IMR-90 (cell line): ENCODE data around the gene CHST3. TPM values are rescaled to one million over a fixed set of nuclear protein-coding genes. Genes with fewer than 3 reads are reported as not detected.

Source experiments
- ATAC-seq: fragments of 200-7000 bp; cut with Tn5 transposase; 2 replicates; pipeline ENCODE4 v1.9.1; 2020; ENCODE audit warnings: low read depth, mild to moderate bottlenecking, moderate library complexity
- BruUV-seq: library from RNA; stranded (reverse); fragments of 400-500 nt; replicated peaks from 2 replicates; lab custom pipeline; 2021; lab: Mats Ljungman, UMichigan
- CTCF ChIA-PET: fragments of 300-600 bp; formaldehyde crosslinking; extraction: SDS; loops from one replicate; lab custom pipeline; 2021; ENCODE audit warnings: antibody characterized with exemption; lab: Yijun Ruan, JAX
- POLR2A ChIA-PET: fragments of 300-600 bp; sonication (Branson Sonifier 250); formaldehyde crosslinking; loops from one replicate; lab custom pipeline; 2022; ENCODE audit warnings: antibody characterized with exemption; ENCODE audit not compliant: unreplicated experiment; lab: Charles Lee
- DNase-seq: peaks from one replicate; pipeline ENCODE4 v3.0.0; 2013
- H2AFZ ChIP-seq: replicated peaks from 2 replicates; pipeline ENCODE3; 2013; ENCODE audit warnings: low read length, mild to moderate bottlenecking; ENCODE audit not compliant: poor library complexity
- H2AK5ac ChIP-seq: 2 replicates; pipeline ENCODE4 v1.6.1; 2013; ENCODE audit warnings: low read depth, low read length, inconsistent platforms
- H2AK9ac ChIP-seq: replicated peaks from 2 replicates; pipeline ENCODE3; 2013; ENCODE audit warnings: mild to moderate bottlenecking, low read depth, low read length, moderate library complexity; ENCODE audit not compliant: poor library complexity
- H2BK120ac ChIP-seq: 2 replicates; pipeline ENCODE4 v1.6.1; 2013; ENCODE audit warnings: low read depth, low read length, inconsistent platforms
- H2BK15ac ChIP-seq: 3 replicates; pipeline ENCODE4 v1.6.1; 2013; ENCODE audit warnings: low read depth, low read length, inconsistent platforms
- H2BK20ac ChIP-seq: 2 replicates; pipeline ENCODE4 v1.6.1; 2013; ENCODE audit warnings: low read depth, mild to moderate bottlenecking, inconsistent platforms, low read length, moderate library complexity
- H2BK5ac ChIP-seq: 2 replicates; pipeline ENCODE4 v1.6.1; 2013; ENCODE audit warnings: mild to moderate bottlenecking, low read depth, low read length, inconsistent platforms; ENCODE audit not compliant: poor library complexity, severe bottlenecking
- H3K14ac ChIP-seq: replicated peaks from 2 replicates; pipeline ENCODE4 v1.6.1; 2013; ENCODE audit warnings: low read depth, low read length, inconsistent platforms
- H3K18ac ChIP-seq: 2 replicates; pipeline ENCODE4 v1.6.1; 2013; ENCODE audit warnings: low read depth, low read length, control low read depth
- H3K23ac ChIP-seq: 2 replicates; pipeline ENCODE4 v1.6.1; 2013; ENCODE audit warnings: low read depth, low read length, inconsistent platforms
- H3K27ac ChIP-seq: 2 replicates; pipeline ENCODE4 v1.5.1; 2013; ENCODE audit warnings: mild to moderate bottlenecking, control low read depth, low read length; ENCODE audit not compliant: insufficient read depth
- H3K27me3 ChIP-seq: 2 replicates; pipeline ENCODE4 v1.6.1; 2013; ENCODE audit warnings: low read length; ENCODE audit not compliant: control insufficient read depth, insufficient read depth
- H3K36me3 ChIP-seq: 2 replicates; pipeline ENCODE4 v1.6.1; 2013; ENCODE audit warnings: low read length, mixed read lengths; ENCODE audit not compliant: control insufficient read depth, insufficient read depth
- H3K4ac ChIP-seq: 2 replicates; pipeline ENCODE4 v1.6.1; 2013; ENCODE audit warnings: low read depth, low read length, inconsistent platforms
- H3K4me1 ChIP-seq: 2 replicates; pipeline ENCODE4 v1.6.1; 2013; ENCODE audit warnings: low read length, mixed read lengths; ENCODE audit not compliant: control insufficient read depth, insufficient read depth
- H3K4me2 ChIP-seq: 2 replicates; pipeline ENCODE4 v1.6.1; 2013; ENCODE audit warnings: low read depth, mild to moderate bottlenecking, control low read depth, low read length, moderate library complexity
- H3K4me3 ChIP-seq: 2 replicates; pipeline ENCODE4 v1.5.1; 2013; ENCODE audit warnings: low read depth, mild to moderate bottlenecking, control low read depth, low read length, moderate library complexity; ENCODE audit not compliant: insufficient read depth
- H3K56ac ChIP-seq: 2 replicates; pipeline ENCODE4 v1.6.1; 2013; ENCODE audit warnings: low read length, inconsistent platforms; ENCODE audit not compliant: insufficient read depth; ENCODE audit errors: extremely low read depth
- H3K79me1 ChIP-seq, 2 experiments: 2 replicates each; pipeline ENCODE4 v1.6.1; 2013; ENCODE audit warnings: low read length in 2 of 2, inconsistent platforms in 1 of 2, low read depth in 1 of 2
- H3K9ac ChIP-seq: 2 replicates; pipeline ENCODE4 v1.6.1; 2013; ENCODE audit warnings: low read depth, low read length, control low read depth
- H3K9me1 ChIP-seq: 2 replicates; pipeline ENCODE4 v1.6.1; 2013; ENCODE audit warnings: low read length, inconsistent platforms; ENCODE audit not compliant: insufficient read depth
- H3K9me3 ChIP-seq: 2 replicates; pipeline ENCODE4 v1.6.1; 2013; ENCODE audit warnings: low read length; ENCODE audit not compliant: control insufficient read depth, insufficient read depth
- H4K20me1 ChIP-seq: 2 replicates; pipeline ENCODE4 v1.6.1; 2013; ENCODE audit warnings: low read length, inconsistent platforms; ENCODE audit not compliant: insufficient read depth
- H4K5ac ChIP-seq: 2 replicates; pipeline ENCODE4 v1.6.1; 2013; ENCODE audit warnings: mild to moderate bottlenecking, low read depth, low read length, control low read depth
- H4K8ac ChIP-seq, 2 experiments: 2 replicates each; pipeline ENCODE4 v1.6.1; 2013; ENCODE audit warnings: low read depth in 2 of 2, low read length in 2 of 2, control low read depth in 1 of 2, inconsistent platforms in 1 of 2
- H4K91ac ChIP-seq: 2 replicates; pipeline ENCODE4 v1.6.1; 2013; ENCODE audit warnings: low read depth, low read length, inconsistent platforms; ENCODE audit not compliant: insufficient read depth
- BHLHE40 ChIP-seq: fragments of 150-350 bp; IDR thresholded peaks from 2 replicates; pipeline ENCODE4 v1.6.1; 2016; ENCODE audit warnings: mild to moderate bottlenecking, low read depth, low read length
- CHD1 ChIP-seq: IDR thresholded peaks from 2 replicates; pipeline ENCODE4 v1.6.1; 2012; ENCODE audit warnings: low read depth, low read length, improper control_type of control experiment
- FOS ChIP-seq: fragments of 150-350 bp; IDR thresholded peaks from 2 replicates; pipeline ENCODE4 v1.6.1; 2016; ENCODE audit warnings: low read depth, low read length
- MAFK ChIP-seq: IDR thresholded peaks from 2 replicates; pipeline ENCODE4 v1.6.1; 2012; ENCODE audit warnings: low read depth, low read length, improper control_type of control experiment
- MAZ ChIP-seq: IDR thresholded peaks from 2 replicates; pipeline ENCODE4 v1.6.1; 2012; ENCODE audit warnings: low read depth, mild to moderate bottlenecking, low read length, improper control_type of control experiment, moderate library complexity, borderline replicate concordance
- MXI1 ChIP-seq: IDR thresholded peaks from 2 replicates; pipeline ENCODE4 v1.6.1; 2012; ENCODE audit warnings: low read depth, mild to moderate bottlenecking, low read length, moderate library complexity, borderline replicate concordance
- NFE2L2 ChIP-seq: fragments of 150-350 bp; IDR thresholded peaks from 2 replicates; pipeline ENCODE4 v1.6.1; 2016; ENCODE audit warnings: low read depth, mild to moderate bottlenecking, low read length
- POLR2A ChIP-seq: IDR thresholded peaks from 2 replicates; pipeline ENCODE4 v1.6.1; 2012; ENCODE audit warnings: mild to moderate bottlenecking, low read depth, low read length
- RAD21 ChIP-seq: IDR thresholded peaks from 2 replicates; pipeline ENCODE4 v1.6.1; 2012; ENCODE audit warnings: low read length, improper control_type of control experiment
- RFX5 ChIP-seq: IDR thresholded peaks from 2 replicates; pipeline ENCODE4 v1.8.0; 2012; ENCODE audit warnings: low read depth, mild to moderate bottlenecking, low read length, moderate library complexity
- SMC3 ChIP-seq: fragments of 150-350 bp; IDR thresholded peaks from 2 replicates; pipeline ENCODE4 v1.6.1; 2016; ENCODE audit warnings: low read depth, mild to moderate bottlenecking, antibody characterized with exemption, low read length, moderate library complexity
- WGBS, 2 experiments: methylation state at CpG; one replicate each; pipeline versions ENCODE4 v1.1.5 to v1.1.7; 2013; ENCODE audit warnings: missing lambda C conversion rate in 2 of 2; ENCODE audit not compliant: insufficient read length in 1 of 2; ENCODE audit errors: extremely low coverage in 2 of 2; 5-methylcytosine and 5-hydroxymethylcytosine counted together
- dilution Hi-C: fragments of 300-500 bp; cut with HindIII; formaldehyde crosslinking; loops from one replicate; pipeline ENCODE4 v1.14.3; 2018; ENCODE audit warnings: low sequenced_read_pairs; ENCODE audit not compliant: unreplicated experiment
- in situ Hi-C: fragments of 300-500 bp; cut with MboI; formaldehyde crosslinking; loops from 3 replicates; pipeline ENCODE4 v1.14.3; 2019; ENCODE audit warnings: low sequenced_read_pairs, inconsistent platforms, mixed read lengths
- intact Hi-C: fragments of 100-400 bp; cut with micrococcal nuclease; formaldehyde crosslinking; loops from 2 replicates; pipeline ENCODE4 v1.10.0; 2022
- polyA plus RNA-seq, 3 experiments: library from polyadenylated mRNA; depleted of rRNA; stranded (reverse); fragments of >200 nt; gene quantifications; 2 replicates each; pipeline ENCODE4 v1.2.3, GENCODE V29; 2012; ENCODE audit warnings: low replicate concordance in 1 of 3
- total RNA-seq: library from RNA; depleted of rRNA; stranded (reverse); fragments of >200 nt; gene quantifications from 2 replicates; pipeline ENCODE4 v1.2.3, GENCODE V29; 2012
- TF ChIP-seq, protein P1 (sequence below): fragments of 150-350 bp; IDR thresholded peaks from 2 replicates; pipeline ENCODE4 v1.6.1; 2017; ENCODE audit warnings: mild to moderate bottlenecking, antibody characterized with exemption, low read length, low read depth
- TF ChIP-seq, protein P2 (sequence below): conservative IDR thresholded peaks from 2 replicates; pipeline ENCODE4 v1.5.1; 2012; ENCODE audit warnings: mild to moderate bottlenecking, low read depth, low read length, improper control_type of control experiment
- TF ChIP-seq, protein P3 (sequence below): fragments of 150-350 bp; IDR thresholded peaks from 2 replicates; pipeline ENCODE4 v1.6.1; 2016; ENCODE audit warnings: low read depth, mild to moderate bottlenecking, low read length, moderate library complexity, borderline replicate concordance

The CHST3 gene
- total and polyA plus RNA-seq, 2 of the 4 experiments (the other 2 are of a cell fraction): 8.6 to 9.0 TPM

DNA sequence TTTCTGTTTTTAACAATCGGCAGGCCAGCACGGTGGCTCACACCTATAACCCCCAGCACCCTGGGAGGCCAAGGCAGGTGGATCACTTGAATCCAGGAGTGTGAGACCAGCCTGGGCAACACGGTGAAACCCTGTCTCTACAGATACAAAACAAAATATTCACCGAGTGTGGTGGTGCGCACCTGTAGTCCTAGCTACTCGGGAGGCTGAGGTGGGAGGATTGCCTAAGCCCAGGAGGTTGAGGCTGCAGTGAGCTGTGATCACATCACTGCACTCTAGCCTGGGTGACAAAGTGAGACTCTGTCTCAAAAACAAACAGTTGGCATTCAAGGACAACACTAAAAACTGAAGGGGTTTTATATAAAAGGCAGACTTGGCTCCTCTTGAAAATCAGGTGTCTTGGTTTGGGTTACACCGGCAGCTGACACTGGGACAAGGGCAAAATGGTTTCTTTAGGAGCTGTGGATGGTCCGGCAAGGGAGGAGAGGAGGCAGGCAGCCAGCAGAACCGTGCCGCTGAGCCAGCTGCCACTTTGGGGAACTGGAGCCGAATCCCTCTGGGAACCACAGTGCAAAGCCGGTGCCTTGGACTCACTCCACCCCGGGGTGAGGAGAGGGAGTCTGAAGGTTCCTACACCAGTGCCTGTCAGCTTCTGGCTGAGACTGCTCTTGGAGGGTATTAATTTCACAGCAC lies 52.6 kb downstream of the CHST3 start:
- no peak overlapping the region for H2AFZ ChIP-seq
- no peak for ATAC-seq
- no peak overlapping the region for H3K4me3 ChIP-seq
- no peaks in the 10 kb centered on the region; a peak in 1 of 4 replicates for H3K79me1 ChIP-seq
- H2BK120ac ChIP-seq: peak overlapping the region; percentile 11
- H3K14ac ChIP-seq: no peak overlapping the region
- H3K18ac ChIP-seq: no peak overlapping the region
- H3K56ac ChIP-seq: no peak overlapping the region
- no peak overlapping the region for H4K5ac ChIP-seq
- H3K4me1 ChIP-seq: peaks cover 14% of the 10 kb centered on the region
- H3K27me3 ChIP-seq: peaks cover 5% of the 10 kb centered on the region
- DNase-seq: no peak
- no peak overlapping the region for H4K8ac ChIP-seq
- H4K20me1 ChIP-seq: peaks cover 10% of the 10 kb centered on the region; the same call in 1 of the 2 replicates
- peaks cover 14% of the 10 kb centered on the region for H3K9me1 ChIP-seq
- H3K27ac ChIP-seq: no peak overlapping the region
- H2AK5ac ChIP-seq: peak overlapping the region; percentile 41; the same call in 1 of the 2 replicates
- H2BK20ac ChIP-seq: peak overlapping the region; percentile 52; the same call in 1 of the 2 replicates
- no peak overlapping the region; the same call in 1 of the 2 replicates for H3K23ac ChIP-seq
- POLR2A ChIA-PET: interaction anchor here (0.7 kb wide), 1 partner anchor 1597 kb away, joined by 6 read pairs; no protein-coding TSS in a partner anchor
- H3K36me3 ChIP-seq: no peaks in the 10 kb centered on the region
- no peak overlapping the region for H2BK15ac ChIP-seq
- no TSS peak for BruUV-seq
- TF ChIP-seq, protein P1, sequence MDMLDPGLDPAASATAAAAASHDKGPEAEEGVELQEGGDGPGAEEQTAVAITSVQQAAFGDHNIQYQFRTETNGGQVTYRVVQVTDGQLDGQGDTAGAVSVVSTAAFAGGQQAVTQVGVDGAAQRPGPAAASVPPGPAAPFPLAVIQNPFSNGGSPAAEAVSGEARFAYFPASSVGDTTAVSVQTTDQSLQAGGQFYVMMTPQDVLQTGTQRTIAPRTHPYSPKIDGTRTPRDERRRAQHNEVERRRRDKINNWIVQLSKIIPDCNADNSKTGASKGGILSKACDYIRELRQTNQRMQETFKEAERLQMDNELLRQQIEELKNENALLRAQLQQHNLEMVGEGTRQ: no peak
- TF ChIP-seq RFX5 (no peak), BHLHE40 (no peak), FOS (no peak), SMC3 (no peak), MXI1 (no peak), CHD1 (no peak), NFE2L2 (no peak), MAZ (no peak), POLR2A (no peak), RAD21 (no peak), MAFK (no peak)
- TF ChIP-seq, protein P2, sequence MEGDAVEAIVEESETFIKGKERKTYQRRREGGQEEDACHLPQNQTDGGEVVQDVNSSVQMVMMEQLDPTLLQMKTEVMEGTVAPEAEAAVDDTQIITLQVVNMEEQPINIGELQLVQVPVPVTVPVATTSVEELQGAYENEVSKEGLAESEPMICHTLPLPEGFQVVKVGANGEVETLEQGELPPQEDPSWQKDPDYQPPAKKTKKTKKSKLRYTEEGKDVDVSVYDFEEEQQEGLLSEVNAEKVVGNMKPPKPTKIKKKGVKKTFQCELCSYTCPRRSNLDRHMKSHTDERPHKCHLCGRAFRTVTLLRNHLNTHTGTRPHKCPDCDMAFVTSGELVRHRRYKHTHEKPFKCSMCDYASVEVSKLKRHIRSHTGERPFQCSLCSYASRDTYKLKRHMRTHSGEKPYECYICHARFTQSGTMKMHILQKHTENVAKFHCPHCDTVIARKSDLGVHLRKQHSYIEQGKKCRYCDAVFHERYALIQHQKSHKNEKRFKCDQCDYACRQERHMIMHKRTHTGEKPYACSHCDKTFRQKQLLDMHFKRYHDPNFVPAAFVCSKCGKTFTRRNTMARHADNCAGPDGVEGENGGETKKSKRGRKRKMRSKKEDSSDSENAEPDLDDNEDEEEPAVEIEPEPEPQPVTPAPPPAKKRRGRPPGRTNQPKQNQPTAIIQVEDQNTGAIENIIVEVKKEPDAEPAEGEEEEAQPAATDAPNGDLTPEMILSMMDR: no peak
- TF ChIP-seq, protein P3, sequence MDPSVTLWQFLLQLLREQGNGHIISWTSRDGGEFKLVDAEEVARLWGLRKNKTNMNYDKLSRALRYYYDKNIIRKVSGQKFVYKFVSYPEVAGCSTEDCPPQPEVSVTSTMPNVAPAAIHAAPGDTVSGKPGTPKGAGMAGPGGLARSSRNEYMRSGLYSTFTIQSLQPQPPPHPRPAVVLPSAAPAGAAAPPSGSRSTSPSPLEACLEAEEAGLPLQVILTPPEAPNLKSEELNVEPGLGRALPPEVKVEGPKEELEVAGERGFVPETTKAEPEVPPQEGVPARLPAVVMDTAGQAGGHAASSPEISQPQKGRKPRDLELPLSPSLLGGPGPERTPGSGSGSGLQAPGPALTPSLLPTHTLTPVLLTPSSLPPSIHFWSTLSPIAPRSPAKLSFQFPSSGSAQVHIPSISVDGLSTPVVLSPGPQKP: no peak
- dilution Hi-C loops (no loop called here), intact Hi-C loops (no loop called here), in situ Hi-C loops (no loop called here)
- H2AK9ac ChIP-seq: no peak overlapping the region
- CTCF ChIA-PET: no interaction called here
- no peak overlapping the region for H4K91ac ChIP-seq
- no CpG with 5 or more reads among the region's 13 CpGs for WGBS, 2 experiments
- H3K9me3 ChIP-seq: no peaks in the 10 kb centered on the region
- H2BK5ac ChIP-seq: no peak overlapping the region
- H3K4ac ChIP-seq: peak overlapping the region; percentile 35
- H3K9ac ChIP-seq: no peak overlapping the region
- H3K4me2 ChIP-seq: no peak overlapping the region
